Activated T-cell treated with anti-CD3 and anti-CD28 coated beads, Interleukin-2, amount 50 U/mL, for 48 hours (primary cell): Measurements from ENCODE around the gene AKT1S1.
A peak's percentile ranks its signal among the peaks of the same experiment; 100 is the strongest.

Experiments used
- DNase-seq, 2 experiments: peaks; one replicate each; pipeline ENCODE4 v3.0.0-alpha.2; 2020

The AKT1S1 gene

DNA sequence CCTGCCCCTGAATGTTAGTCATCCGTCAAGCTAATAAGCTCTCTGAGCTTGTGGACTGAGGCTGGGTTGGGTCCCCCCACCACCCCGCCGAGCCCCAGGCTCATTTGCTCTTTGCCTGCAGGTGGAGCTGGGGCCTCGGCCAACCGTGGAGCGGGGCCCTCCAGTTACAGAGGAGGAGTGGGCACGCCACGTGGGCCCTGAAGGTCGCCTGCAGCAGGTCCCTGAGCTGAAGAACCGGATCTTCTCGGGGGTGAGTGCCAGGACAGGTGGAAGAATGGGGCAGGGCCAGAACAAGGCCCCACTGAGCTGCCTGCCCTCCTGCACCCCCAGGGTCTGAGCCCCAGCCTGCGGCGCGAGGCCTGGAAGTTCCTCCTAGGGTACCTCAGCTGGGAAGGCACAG is 5.5 kb upstream of the AKT1S1 start:
- DNase-seq = no peak

DNA sequence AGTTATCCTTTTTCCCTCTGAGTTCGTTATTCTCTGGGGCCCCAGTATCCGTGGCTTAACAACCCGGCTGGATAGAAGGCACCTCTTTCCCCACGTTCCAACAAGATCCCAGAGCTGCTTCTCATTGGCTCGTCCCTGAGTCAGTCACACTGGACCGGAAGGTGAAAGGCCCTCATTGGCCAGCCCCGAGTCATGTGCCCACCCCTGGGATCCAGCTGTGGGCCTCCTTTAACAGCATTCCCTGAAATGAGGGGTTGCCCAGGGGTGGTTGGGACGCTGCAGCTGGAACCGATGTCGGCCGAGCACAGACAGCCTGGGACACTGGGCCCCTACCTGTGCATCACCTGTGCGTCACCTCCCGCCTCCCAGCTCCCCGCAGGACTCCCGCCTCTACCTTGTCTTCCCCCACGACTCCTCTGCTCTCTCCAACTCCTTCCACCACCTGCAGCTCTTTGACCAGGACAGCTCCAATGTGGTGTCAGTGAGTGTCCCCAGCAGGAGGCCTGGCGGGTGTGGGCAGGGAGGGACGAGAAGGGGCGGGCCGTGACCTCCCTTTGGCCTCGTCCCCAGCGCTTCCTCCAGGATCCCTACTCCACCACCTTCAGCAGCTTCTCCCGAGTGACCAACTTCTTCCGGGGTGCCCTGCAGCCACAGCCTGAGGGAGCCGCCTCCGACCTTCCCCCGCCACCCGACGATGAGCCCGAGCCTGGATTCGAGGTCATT is 4.7 kb upstream of the AKT1S1 start:
- DNase-seq = no peak

DNA sequence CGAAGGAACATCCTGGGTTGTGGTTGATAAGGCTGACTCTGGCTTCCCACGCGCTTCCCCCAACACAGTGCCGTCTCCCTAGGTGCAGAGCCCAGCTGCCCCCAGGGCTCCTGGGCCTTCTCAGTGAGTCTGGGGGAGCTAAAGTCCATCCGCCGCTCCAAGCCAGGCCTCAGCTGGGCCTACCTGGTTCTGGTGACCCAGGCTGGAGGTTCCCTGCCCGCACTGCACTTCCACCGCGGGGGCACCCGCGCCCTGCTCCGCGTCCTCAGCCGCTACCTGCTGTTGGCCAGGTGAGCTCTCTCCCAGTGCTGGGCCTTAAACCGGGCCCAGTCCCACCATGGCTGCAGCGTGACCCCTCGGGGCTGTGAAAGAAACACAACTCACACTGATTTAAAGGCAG is 4.0 kb upstream of the AKT1S1 start:
- DNase-seq = no peak

DNA sequence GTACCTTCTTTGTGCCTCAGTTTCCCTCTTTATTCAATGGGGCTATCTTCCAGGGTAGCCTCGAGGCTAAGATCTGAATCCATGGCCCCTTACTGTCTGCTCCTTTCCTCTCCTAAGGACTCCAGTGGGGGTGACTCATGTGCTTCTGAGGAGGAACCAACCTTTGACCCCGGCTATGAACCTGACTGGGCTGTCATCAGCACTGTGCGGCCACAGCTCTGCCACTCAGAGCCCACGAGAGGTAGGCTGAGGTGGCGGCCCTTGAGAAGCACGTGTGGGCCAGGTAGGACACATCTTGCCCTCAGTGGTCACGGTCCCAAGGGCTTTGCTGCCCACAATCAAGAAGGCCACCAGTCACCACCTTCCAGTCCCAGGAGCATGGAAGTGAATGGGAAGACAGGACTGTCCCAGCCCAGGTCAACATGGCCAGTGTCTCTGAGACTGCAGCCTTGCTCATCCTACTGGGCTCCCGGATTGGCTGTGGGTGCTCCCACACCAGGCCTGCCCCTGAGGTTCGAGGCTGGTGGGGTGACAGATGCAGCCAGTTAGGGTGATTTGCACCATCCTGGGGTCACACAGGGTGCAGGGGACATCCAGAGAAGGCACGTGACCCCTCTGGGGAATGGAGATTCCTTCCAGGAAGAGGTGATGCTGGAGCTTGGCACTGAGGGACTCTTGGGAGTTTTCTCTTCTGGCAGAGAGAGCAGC is 3.2 kb upstream of the AKT1S1 start:
- no peak for DNase-seq

DNA sequence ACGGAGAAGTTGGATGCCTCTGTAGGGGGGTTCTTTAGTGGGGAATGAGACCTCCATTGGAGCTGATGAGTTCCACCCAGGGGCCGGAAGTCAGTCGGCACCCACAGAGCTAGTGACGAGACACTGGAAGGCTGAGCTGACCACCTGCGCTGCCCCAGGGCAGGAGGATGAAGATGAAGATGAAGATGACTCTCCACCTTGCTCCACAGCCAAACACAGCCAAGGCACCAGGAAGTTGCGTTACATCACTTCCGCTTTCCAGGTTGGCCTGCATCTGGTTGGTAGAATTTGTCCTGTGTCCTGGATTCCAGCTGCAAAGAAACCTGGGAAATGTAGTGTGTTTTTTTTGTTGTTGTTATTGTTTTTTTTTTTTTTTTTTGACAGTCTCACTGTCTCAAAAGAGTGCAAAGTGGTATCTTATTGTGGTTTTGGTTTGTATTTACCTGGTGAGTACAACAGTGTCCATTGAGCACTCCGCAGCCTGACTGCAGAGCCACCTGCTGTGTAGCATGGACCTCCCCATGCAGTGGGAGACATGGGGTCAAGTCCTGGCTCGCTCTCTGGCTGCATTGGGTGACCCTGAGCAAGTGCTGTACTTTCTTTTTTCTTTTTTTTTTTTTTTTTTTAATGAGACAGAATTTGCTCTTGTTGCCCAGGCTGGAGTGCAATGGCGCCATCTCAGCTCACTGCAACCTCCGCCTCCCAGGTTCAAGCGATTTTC is 2.2 kb upstream of the AKT1S1 start:
- DNase-seq = no peak

DNA sequence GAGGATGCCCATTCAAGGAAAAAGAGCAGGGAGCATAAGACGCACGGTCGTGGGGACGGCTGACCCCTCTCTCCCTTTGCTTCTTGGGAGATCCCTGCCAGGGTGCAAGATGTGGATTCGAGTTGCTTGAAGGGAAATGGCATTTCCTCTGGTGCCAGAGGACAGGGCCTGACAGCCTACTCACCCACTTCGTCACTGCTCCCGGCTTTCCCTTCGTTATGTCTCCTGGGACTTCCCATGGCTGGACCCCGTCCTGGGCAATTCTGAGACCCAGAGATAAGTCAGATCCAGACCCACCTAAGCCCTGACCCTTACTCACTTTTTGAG is 1.6 kb upstream of the AKT1S1 start:
- no peak for DNase-seq

DNA sequence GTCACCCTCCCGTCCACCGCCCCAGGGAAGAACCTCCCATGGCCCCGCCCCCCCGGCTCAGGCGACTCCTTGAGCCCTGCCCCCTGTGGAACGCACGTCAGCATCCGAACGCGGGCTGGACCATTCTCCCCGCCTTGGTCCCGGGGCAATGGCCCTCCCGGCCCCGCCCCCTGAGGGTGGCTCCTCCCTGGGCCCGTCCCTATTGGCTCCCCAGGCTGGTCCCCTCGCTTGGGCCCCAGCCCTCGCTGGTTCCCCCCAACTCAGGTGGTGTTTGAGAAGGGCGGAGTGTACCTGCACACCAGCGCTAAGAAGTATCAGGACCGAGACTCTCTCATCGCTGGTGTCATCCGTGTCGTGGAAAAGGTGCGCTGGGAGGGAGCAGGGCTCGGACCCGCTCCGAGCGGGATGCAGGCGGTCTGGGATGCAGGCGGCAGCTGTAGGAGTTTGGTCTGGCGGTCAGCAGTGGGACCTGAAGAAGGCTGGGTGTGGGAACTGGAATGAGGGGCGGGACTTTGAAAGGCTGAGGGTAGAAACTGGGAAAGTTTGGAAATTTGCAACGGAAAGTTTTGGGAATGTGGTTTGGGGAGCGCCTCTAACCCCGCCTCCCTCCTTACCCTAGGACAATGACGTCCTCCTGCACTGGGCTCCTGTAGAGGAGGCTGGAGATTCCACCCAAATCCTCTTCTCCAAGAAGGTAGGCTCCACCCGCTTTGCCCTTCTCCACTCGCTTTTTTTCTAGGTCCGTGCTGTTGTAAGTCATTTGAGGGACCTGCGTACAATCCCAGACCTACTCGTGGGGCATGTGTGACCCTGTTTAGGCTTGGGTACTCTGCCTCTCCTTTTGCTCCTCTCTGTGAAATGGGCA is 956 bp upstream of the AKT1S1 start:
- peak; percentile 99 for DNase-seq

DNA sequence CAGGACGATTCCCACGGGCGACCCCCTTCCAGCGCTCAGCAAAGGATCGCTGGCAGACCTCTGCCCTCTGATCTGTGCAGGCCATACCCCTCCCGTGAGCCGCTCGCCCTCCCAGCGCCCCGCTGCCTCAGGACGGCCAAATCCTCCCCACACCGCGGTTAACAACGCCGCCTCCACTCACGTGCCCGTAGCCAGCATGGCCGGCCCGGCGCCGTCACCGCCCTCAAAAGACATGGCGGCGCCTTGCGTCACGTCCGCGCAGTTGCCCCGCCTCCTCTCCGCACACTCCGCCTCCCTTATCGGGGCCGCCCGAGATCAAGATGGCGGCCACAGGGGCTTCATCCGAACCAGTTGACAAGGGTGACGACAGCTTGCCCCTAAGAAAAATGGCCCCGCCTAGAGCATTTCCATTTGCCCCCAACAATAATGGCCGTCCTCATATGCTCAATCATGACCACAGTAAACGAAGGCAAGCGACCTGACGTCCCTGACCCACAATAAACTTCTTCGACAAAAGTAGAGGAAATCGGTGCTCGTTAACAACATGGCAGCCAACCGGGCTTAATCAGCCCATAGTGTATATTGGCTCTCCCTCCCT is 634 bp downstream of the AKT1S1 start:
- DNase-seq = peak; percentile 99

DNA sequence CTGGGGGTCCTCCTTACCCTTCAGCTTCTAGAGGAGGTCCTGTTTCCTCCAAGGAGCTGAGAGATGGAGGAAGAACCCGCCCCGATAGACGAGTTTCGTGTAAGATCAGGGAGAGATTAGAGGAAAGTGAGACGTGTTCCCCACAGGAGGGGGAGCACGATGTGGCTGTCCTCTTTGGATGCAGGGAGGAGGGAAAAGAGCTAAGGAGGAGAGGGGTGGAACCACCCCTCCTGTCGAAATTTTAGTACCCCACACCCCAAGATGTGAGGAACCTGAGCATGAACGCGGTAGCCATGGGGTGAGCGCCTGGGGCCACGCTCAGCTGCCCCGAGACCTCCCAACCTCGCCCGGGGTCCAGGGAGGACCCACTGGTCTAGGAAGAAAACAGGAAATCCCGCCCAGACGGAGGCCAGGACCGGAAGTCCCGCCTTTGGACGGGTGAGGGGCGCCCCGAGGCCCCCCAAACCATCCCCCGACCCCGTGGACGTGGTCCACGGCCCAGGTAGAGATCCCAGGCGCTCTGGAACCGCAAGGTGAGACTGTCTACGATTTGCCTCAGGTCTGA is 1.2 kb downstream of the AKT1S1 start:
- DNase-seq = peak; percentile 69 to 74

DNA sequence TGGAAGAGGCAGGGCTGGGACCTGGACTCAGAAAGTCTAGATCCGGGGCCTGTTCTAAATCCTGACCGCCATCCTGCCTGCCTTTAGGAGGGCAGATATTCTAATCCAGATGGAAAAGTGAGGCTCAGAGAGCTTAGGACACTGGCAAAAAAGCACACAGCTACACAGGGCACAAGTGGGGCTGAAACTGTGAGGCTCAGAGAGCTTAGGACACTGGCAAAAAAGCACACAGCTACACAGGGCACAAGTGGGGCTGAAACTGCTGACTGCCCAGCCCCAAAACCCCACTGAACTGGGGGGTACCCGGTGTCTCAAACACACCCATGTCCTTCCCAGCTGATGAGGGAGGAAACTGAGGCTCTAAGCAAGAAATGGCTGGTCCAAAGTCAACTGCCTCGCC is 2.0 kb downstream of the AKT1S1 start:
- DNase-seq = no peak

DNA sequence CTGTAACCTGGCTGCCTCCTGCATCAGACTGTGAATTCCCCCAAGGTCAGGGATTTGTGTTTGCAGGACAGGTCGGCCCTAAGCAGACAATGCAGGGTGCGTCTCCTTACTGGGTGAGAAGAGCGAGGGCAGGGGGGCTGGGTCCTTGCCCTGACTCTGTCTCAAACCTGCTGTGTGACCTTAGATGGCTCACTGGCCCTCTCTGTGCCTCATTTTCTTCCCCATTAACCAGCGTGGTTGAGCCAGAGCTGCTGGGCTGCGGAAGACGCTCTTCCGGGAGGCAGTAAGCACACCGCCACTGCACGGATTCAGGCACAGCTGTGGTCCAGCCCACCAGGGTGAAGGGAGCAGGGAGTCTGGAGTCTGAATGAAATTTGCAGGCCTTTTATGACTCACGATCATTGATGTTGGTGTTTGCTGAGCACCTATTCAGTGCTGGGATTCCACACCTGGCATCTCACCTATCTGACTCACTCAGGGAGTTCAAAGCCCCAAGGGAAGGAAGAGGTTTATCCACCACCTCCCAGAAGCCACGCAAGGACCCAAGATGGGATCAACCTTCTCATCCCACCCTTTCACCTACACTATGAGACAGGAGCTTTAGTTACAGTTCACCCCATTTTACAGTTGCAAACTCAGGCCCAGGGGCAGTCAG is 2.5 kb downstream of the AKT1S1 start:
- DNase-seq = no peak

DNA sequence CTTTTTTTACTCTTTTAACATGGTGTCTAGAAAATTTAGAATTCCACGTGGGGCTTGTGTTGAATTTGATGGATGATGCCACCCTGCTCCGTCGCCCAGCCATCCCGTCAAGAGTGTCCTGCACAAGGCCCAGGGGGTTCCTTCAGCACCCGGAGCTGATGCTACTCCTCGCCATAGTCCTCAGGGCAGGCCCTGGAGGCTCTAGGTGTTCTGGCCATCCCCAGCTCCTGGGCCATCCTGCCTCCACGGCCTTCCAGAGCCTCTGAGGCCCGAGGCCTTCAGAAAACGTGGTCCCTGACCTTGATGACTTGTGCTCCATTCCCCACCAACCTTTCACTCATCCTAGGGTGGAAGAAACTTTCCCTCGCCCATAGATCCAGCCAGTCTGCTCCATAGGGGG is 3.3 kb downstream of the AKT1S1 start:
- DNase-seq = no peak

DNA sequence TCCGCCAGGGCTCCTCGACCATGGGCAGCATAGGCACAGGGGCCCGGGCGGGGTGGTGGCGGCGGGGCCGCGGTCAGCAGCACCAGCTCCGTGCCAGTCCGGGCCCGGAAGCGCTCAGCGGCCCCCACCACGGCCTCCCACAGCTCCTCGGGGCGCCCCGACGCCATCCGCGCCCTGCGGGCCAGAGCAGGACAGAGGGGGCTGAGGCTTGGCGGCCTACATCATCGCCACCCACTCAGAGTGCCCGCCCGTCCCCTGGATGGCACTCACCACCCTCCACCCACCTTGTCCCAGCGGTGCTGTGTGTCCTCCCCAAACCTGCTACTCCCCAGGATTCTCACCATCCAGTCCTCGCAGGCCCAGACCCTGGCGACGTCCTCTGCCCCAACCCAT is 4.0 kb downstream of the AKT1S1 start:
- DNase-seq = no peak

DNA sequence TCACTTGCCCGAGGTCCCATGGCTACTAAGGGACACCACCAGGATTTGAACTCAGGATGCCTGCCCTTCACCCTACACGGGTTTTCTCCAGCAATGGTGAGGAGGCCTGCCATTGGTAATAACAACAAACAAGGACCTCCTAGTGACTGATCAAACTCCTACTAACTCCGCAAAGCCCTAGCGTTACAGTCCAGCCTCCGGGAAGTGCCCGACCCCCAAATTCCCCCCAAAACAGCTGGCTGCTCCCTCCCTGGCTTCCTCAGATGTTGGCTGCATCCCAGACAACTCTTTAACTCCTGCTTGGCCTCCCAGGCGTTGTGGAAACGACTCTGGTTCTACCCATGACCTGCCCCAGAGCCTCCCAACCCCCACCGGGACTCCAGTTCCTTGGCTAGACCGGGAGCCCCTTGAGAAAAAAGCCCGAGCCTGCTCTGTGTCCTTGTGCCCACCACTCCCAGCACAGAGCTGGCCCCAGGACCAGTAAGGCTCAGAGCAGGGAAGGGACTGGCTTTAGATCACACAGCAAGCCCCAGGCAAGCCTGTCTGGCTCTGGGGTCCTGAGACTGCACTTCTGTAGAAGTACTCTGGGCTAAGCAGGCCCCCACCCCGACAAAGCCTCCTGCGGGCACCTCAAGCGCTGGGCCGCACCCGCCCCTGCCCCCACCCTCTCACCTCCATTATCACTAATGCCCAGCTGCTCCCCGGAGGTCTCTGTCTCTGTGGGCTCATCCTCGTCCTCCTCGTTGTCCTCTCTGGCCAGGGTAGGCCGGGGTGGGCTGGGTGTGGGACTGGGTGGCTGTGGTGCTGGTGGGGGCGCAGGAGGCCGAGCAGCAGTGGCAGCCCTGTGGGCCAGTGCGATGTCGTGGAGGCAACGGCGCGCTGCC is 4.7 kb downstream of the AKT1S1 start:
- DNase-seq = no peak

DNA sequence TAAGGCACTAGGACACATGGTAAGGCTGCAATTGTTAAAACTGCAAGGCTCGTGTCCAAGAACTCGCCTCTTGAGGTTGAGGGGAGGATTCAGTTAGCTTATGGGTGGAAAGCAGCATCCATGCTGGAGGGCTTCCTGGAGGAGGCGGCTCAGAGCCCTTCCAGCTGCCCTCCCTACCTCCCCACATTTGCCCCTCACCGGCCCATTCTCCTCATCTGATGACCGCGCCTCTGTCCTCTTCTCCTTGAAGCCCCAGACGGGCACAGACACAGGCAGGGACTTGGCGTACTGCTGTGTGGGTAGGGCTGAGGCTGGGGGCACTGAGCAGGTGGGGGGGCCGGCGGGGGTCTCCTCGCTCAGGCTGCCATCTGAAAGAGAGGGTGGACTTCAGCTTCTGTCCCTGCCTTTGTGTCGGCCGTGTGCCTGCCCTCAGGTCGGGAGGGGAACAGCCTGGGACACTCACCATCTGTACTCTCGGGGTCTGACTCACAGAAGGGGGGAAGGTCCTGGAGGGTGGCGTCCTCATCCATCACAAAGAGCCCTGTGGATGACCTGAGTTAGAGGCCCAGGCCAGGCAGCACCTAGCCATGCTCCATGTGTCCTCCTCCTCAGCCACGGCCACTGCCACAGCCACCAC is 5.7 kb downstream of the AKT1S1 start:
- no peak for DNase-seq

DNA sequence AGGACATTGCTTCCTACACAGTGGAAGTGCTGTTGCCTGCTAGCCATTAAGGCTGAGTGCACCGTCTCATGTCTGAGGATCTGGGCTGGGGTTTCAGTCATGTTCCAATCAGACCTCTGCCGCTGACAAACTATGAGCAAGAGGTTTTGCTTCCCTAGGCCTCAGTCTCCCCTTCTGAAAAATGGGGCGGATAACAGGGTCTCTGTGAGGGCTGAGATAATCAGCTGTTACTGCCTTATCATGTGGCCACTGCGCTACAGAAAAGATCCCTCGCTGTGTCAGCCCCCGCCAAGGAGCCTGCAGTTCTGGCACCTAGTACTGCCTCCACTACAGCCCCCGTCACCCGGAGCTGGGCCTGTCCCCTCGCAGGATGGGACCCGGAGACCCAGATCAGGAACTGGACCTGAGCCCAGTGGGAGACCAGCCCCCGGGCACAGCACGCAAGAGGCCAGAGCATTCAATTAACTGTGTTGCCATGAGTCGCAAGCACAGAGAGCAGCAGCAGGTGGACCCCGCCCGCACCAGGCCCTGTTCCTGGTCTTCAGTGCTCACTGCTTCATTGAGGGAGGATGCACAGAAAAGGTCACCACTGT is 6.8 kb downstream of the AKT1S1 start:
- DNase-seq = no peak

DNA sequence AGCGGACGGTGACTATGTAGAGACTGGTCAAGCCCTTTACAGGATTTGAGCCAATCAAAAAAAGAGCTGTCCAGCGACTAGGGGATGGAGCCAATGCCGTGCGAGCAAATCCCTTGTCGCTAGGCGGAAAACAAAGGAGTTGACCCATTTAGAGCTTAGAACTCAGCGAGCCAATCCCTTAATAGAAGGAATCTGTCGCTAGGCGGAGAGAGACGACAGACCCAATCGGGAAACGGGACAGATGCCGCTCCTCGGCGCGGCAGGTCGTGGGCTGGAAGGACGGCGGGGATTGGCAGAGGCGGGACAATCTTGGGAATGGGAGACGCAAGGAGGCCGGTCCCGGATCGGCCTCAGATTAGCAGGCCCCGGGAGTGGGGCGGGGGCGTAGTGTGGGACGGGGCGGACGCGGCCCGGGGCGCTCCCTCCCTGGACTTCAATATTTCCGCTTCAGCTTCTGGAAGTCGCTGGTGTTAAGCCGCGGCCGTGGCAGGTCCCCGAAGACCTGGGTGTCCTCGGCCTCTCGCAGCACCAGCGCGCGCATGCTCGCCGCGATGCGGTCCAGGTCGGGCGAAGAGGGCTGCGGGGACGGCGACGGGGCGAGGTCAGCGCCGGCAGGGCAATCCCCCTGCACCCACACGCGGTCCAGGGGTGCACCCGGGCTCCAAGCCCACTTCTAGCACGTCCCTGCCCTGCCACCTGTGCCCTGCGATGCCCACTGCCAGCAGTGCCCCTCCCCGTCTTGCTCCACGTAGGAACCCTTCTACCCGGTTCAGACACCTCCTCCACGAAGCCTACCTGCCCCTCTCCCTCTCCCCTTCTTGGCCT is 7.5 kb downstream of the AKT1S1 start:
- DNase-seq = peak; percentile 95 to 96

DNA sequence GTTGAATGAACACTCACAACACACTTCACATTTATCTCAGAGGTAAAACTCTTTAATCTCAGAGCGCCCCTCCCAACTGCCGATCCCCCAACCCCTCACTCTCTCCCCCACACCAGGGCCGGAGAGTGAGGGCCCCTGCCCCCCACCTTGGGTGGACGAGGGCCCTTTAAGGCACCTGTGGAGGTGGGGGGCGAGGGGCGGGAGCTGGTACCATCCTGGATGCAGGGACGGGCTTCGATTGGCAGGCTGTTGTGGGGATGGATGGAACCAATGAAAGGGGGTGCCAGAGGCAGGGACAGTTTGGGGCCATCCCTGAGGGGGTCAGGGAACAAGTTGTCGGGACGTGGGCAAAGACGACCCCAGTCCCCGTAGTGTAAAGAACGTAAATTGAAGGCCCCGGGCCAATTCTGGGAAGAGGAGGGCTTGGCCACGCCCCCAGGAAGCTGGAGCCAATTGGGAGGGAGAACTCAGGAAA is 8.1 kb downstream of the AKT1S1 start:
- no peak for DNase-seq
